HL-60 (cell line): ENCODE results near the gene LRRIQ1.

Experiments
- CTCF ChIP-seq: IDR thresholded peaks from one replicate; pipeline ENCODE4 v1.5.1; 2011; ENCODE audit warnings: low read length, control low read depth, inconsistent platforms; ENCODE audit not compliant: insufficient read depth
- POLR2AphosphoS5 ChIP-seq: IDR thresholded peaks from 2 replicates; pipeline ENCODE4 v1.6.1; 2012; ENCODE audit warnings: low read depth
- TF ChIP-seq, protein P1 (sequence below): IDR thresholded peaks from 2 replicates; pipeline ENCODE4 v1.6.1; 2012; ENCODE audit warnings: low read depth; ENCODE audit not compliant: insufficient replicate concordance

GRCh38 chr12:85072826-85073225 is 36.7 kb downstream of the LRRIQ1 start:
- TF ChIP-seq CTCF, result no peak
- TF ChIP-seq, protein P1, sequence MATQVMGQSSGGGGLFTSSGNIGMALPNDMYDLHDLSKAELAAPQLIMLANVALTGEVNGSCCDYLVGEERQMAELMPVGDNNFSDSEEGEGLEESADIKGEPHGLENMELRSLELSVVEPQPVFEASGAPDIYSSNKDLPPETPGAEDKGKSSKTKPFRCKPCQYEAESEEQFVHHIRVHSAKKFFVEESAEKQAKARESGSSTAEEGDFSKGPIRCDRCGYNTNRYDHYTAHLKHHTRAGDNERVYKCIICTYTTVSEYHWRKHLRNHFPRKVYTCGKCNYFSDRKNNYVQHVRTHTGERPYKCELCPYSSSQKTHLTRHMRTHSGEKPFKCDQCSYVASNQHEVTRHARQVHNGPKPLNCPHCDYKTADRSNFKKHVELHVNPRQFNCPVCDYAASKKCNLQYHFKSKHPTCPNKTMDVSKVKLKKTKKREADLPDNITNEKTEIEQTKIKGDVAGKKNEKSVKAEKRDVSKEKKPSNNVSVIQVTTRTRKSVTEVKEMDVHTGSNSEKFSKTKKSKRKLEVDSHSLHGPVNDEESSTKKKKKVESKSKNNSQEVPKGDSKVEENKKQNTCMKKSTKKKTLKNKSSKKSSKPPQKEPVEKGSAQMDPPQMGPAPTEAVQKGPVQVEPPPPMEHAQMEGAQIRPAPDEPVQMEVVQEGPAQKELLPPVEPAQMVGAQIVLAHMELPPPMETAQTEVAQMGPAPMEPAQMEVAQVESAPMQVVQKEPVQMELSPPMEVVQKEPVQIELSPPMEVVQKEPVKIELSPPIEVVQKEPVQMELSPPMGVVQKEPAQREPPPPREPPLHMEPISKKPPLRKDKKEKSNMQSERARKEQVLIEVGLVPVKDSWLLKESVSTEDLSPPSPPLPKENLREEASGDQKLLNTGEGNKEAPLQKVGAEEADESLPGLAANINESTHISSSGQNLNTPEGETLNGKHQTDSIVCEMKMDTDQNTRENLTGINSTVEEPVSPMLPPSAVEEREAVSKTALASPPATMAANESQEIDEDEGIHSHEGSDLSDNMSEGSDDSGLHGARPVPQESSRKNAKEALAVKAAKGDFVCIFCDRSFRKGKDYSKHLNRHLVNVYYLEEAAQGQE, result no peak
- no peak for TF ChIP-seq POLR2AphosphoS5
